K562 (cell line): Measurements from ENCODE around the gene RUNX1.

Experiments
- HDAC2 ChIP-seq: fragments of 450-650 bp; IDR thresholded peaks from 2 replicates; pipeline ENCODE4 v1.6.1; 2016; ENCODE audit warnings: mild to moderate bottlenecking
- ZNF384 ChIP-seq: IDR thresholded peaks from 2 replicates; pipeline ENCODE4 v1.6.1; 2012; ENCODE audit warnings: low read depth, low read length, improper control_type of control experiment
- ZNF512 ChIP-seq: IDR thresholded peaks from 2 replicates; pipeline ENCODE4 v1.6.1; 2016; ENCODE audit warnings: missing genetic modification characterization, missing compliant biosample characterization

GRCh38 chr21:34892209-34892608 is 156.9 kb downstream of the RUNX1 start:
- no peak for TF ChIP-seq ZNF512 (tag)
- no peak for TF ChIP-seq ZNF384
- no peak for TF ChIP-seq HDAC2
